Stimulated activated naive CD4-positive, alpha-beta T cell treated with Interleukin-2 at 50 U/mL for 16 hours (primary cell): ENCODE results near the gene RPL5.

Experiments
- DNase-seq: peaks from one replicate; lab custom pipeline; 2025; lab: John Stamatoyannopoulos, UW

Gene RPL5

DNA sequence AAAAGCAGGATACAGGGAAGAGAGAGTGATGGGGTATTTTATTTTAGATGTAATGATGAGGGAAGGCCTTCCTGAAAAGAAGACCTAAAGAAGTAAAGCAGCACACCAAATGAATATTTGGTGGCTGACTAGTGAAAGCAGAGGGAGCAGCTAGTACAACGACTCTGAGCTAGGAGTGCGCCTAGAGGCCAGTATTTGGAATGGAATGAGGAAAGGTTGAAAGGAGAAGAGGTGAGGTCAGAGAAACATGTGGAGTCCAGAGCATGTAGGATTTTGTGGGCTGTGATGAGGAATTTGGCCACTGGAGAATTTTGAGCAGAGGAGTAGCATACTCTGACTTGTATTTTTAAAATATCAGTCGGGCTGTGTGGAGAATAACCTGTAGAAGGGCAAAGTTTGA lies 11.8 kb upstream of the RPL5 start:
- no peak for DNase-seq

DNA sequence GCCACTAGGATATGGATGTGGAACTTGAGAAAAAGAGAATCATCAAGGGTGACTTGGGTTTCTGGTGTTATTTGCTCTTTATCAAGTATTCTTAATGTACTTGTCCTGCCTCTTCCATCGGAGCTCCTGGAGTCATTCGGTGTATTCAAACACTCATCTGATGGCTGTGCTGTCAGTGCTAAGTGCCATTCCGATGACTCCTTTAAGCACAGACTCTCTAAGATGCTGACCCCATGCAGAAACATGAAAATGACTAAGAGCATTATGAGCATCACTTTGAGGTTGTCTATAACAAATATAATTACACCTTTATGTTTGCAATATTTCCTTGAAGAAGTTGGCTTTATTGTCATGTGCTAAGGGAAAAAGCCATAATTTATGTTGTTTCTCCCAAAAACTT lies 11.3 kb upstream of the RPL5 start:
- no peak for DNase-seq

- no peak for DNase-seq
These were observed 9.0 kb upstream of the RPL5 start for GRCh38 chr1:92822879-92823278.

DNA sequence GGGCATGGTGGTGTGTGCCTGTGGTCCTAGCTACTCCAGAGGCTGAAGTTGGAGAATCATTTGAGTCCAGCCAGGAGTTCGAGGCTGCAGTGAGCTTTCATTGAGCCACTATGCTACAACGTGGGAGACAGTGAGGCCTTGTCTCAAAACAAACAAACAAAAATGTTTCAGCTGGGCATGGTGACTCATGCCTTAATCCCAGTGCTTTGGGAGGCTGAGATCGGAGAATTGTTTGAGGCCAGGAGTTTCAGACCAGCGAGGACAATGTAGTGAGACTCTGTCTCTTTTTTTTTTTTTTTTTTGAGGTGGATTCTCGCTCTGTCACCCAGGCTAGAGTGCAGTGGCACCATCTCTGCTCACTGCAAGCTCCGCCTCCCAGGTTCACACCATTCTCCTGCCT lies 5.0 kb upstream of the RPL5 start:
- no peak for DNase-seq

GRCh38 chr1:92831368-92831761 lies 475 bp upstream of the RPL5 start:
- no peak for DNase-seq

GRCh38 chr1:92832537-92833114 lies 786 bp downstream of the RPL5 start:
- DNase-seq: no peak

- peak; percentile 10 for DNase-seq
These were observed 2.0 kb downstream of the RPL5 start for GRCh38 chr1:92833840-92834239.

DNA sequence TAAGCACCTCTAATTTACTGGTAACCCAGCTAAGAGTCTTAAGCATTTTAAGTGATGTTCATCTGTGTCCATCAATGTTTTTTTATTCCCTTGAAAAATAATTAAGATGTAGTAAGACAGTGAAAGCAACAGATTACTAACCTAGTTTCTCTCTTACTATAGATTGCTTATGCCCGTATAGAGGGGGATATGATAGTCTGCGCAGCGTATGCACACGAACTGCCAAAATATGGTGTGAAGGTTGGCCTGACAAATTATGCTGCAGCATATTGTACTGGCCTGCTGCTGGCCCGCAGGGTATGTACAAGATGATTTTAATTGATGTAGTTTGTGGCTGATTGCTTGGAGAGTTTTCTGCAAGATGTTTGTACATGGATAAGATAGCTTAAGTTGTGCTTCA lies 2.8 kb downstream of the RPL5 start:
- DNase-seq: no peak

DNA sequence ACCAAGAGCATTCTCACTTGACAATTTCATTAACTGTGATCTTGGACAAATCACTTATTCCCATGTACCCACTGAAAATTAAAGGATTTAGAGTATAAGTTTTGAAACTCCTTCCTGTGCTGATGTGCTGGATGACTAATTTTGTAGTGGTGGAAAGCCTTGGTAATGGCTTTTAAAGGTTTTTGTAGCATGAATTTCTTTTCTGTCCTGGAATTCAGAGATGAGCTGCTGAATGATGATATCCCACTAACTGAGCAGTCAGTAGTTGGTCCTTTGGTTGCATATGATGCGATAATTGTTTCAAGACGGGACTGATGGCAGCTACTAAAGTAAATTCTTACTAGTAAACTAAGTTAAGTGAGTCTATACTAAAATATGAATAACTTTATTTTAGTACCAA lies 5.2 kb downstream of the RPL5 start:
- DNase-seq: no peak

DNA sequence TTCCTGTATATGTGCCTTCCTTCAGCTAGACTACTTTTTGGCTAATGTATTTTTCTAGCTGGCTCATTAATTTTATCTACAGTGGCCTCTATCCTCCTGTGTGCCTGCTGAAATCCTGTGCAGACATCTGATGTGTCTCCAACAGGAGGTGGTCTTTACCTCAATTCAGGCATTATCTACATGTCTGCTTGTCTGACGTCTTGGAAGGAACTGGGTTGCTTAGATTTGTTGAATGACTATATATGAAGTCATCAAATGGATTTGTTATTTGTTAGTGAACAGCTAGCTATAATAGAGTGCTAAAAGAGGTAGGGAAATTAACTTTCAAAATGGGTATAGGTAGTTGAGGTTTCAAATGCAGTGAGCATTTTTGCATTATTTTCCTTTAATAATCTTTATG lies 6.7 kb downstream of the RPL5 start:
- DNase-seq: no peak

DNA sequence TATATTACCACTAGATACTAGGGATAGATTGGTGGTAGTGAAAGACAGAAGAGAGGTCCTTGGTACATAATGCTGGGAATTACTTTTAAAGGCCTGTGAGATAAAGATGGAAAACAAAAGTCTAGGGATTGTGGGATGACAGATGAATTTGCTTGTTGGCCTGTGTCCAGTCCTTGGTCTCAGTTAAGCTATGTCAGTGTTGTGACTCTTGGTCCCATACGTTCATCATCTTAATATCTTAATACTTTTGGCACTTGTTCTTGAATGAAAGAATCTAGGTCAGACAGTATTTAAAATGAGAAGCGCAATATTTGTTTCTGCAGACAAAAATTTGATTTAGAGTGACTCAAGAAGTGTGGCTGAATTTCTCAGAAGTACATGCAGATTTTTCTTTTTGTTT lies 7.6 kb downstream of the RPL5 start:
- no peak for DNase-seq

GRCh38 chr1:92840600-92840999 lies 8.8 kb downstream of the RPL5 start:
- no peak for DNase-seq

DNA sequence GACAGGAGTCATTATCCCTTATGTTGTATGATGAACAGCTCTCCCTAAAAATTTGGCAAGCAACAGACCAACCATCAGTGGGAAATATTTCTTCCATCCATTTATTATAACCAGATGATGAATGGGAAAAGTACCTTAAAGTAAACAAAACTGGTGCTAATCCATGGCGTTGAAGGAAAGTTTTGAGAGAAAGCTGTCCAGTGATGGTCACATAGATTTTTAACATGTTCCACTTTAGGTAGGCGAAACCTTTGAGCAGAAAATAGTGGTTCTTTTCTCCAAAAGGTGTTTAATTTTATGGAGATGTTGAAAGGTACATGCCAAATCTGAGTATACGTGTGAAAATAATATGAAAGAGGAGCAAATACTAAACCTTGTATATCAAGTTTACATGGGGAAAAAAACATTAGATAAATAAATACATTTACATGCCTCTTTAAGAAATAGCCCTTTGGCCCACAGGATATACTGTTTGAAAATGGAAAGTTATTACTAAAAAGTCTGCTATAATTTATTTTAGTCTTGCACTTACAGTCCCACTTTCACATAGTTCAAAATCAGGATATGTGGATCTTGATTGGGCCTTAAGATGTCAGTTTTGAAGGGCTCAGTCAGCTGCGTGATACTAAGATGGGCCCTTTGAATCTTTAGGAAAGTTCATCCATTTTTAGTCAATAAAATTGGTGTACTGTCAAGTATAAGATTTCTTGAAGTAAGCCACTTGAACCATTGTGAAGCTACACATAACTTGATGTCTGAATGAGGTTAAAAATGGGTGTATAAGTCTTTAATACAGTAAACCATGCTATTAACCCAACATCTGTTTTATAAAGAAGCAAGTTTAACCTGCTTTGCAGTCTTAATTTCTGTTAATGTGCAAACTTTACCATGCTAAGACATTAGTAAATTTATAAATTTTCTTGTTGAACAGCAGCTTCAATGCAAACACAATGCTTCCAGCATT lies 10.5 kb downstream of the RPL5 start:
- no peak for DNase-seq

GRCh38 chr1:92843046-92843423 lies 11.2 kb downstream of the RPL5 start:
- no peak for DNase-seq

- no peak for DNase-seq
These were observed 11.9 kb downstream of the RPL5 start for GRCh38 chr1:92843429-92844352.

DNA sequence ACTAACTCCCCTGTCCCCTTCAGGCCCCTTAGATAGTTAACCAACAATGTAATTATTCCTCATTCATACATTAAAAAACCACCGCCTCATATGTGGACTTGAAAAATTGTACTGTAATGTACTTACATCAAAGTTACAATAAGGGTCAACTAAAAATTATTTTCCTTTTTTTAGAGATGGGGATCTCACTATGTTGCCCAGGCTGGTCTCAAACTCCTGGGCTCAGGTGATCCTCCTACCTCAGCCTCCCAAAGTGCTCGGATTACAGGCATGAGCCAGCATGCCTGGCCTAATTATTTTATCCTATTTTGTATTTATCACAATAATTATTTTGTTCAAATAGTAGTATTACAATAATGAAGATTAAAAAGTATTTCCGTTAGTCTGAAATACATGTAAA lies 12.6 kb downstream of the RPL5 start:
- DNase-seq: no peak

- no peak for DNase-seq
These were observed 14.1 kb downstream of the RPL5 start for GRCh38 chr1:92845908-92846307.

- no peak for DNase-seq
These were observed 16.4 kb downstream of the RPL5 start for GRCh38 chr1:92848201-92848600.

- DNase-seq: no peak
These were observed 18.2 kb downstream of the RPL5 start for GRCh38 chr1:92850019-92850418.

DNA sequence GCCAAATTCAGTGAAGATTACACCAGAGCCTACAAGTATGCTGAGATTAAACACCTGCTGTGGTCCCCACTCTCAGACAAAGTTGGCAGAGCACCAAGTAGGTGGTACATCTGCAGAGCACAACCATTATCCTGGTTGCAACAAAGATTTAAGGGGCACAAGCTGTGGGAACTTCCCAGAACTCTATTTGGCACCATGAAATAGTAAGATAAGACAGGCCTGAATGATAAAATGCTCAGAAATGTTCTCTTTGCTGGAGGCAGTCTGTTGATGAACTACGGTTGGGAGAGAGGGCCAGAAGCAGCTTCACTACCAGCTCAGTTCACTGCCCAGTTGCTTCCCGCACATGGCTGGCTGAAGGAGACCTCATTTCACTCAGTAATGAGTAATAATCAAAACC lies 19.9 kb downstream of the RPL5 start:
- DNase-seq: no peak

DNA sequence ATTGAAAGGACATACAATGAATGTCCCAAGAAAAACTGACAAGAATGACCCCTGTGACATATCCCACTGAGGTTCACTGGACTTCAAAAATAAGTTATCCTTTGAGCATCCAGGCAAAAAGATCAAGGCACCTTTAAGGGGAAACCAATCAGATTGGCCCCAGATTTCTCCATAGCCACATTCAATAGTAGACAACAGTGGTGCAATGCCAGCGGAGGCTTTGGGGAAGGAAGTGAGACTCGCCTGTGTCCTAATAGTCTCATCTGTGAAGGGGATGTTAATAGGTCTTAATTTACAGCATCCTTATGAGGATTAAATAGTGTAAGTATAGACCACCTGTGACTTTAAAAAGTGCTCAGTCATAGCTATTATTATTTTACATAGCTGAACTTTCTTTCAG lies 21.5 kb downstream of the RPL5 start:
- no peak for DNase-seq

GRCh38 chr1:92854101-92854785 lies 22.4 kb downstream of the RPL5 start:
- DNase-seq: no peak
